WTC11 (cell line): ENCODE data around the gene GCDH. TPM values are rescaled to one million over a fixed set of nuclear protein-coding genes. Genes with fewer than 3 reads are reported as not detected.

Experiments
- ATAC-seq: fragments of 200-7000 bp; cut with Tn5 transposase; 2 replicates; pipeline ENCODE4 v1.10.0; 2021; ENCODE audit warnings: mild to moderate bottlenecking, moderate library complexity
- CTCF ChIA-PET: fragments of 300-600 bp; sonication (Branson Sonifier 250); formaldehyde crosslinking; loops from one replicate; lab custom pipeline; 2021; ENCODE audit warnings: antibody characterized with exemption; lab: Charles Lee
- POLR2A ChIA-PET: fragments of 350-600 bp; sonication (Branson Sonifier 250); formaldehyde crosslinking; loops from one replicate; lab custom pipeline; 2021; ENCODE audit warnings: antibody characterized with exemption; lab: Charles Lee
- DNase-seq: peaks from one replicate; pipeline ENCODE4 v3.0.0; 2021; ENCODE audit warnings: low spot score
- H3K27ac Mint-ChIP-seq: 2 replicates; pipeline ENCODE4 v1.8.0; 2021; ENCODE audit warnings: mixed read lengths
- H3K27me3 Mint-ChIP-seq: 2 replicates; pipeline ENCODE4 v1.8.0; 2021; ENCODE audit warnings: low read depth, mild to moderate bottlenecking, moderate library complexity, mixed read lengths
- H3K36me3 Mint-ChIP-seq: 2 replicates; pipeline ENCODE4 v1.8.0; 2021; ENCODE audit warnings: mixed read lengths
- H3K4me1 Mint-ChIP-seq: 2 replicates; pipeline ENCODE4 v1.8.0; 2022; ENCODE audit warnings: mixed read lengths
- H3K4me3 Mint-ChIP-seq: 2 replicates; pipeline ENCODE4 v1.8.0; 2021; ENCODE audit warnings: mild to moderate bottlenecking, moderate library complexity, mixed read lengths
- H3K9me3 Mint-ChIP-seq: 2 replicates; pipeline ENCODE4 v1.8.0; 2021; ENCODE audit warnings: mixed read lengths
- ARID4B ChIP-seq: sonication (generic); formaldehyde crosslinking; IDR thresholded peaks from 2 replicates; pipeline ENCODE4 v1.8.0; 2023; ENCODE audit warnings: missing genetic modification reagents, mild to moderate bottlenecking, borderline replicate concordance
- ATF1 ChIP-seq: sonication (generic); formaldehyde crosslinking; IDR thresholded peaks from 2 replicates; pipeline ENCODE4 v1.8.1; 2023; ENCODE audit warnings: mild to moderate bottlenecking, moderate library complexity, missing genetic modification reagents
- ELF4 ChIP-seq: sonication (generic); formaldehyde crosslinking; IDR thresholded peaks from 2 replicates; pipeline ENCODE4 v1.8.1; 2022; ENCODE audit warnings: low read depth, mild to moderate bottlenecking, moderate library complexity, missing genetic modification reagents
- EMX1 ChIP-seq: fragments of 250-450 bp; sonication (Bioruptor Pico); IDR thresholded peaks from 2 replicates; pipeline ENCODE4 v1.8.0; 2021; ENCODE audit warnings: mild to moderate bottlenecking
- FOXK1 ChIP-seq: sonication (generic); formaldehyde crosslinking; IDR thresholded peaks from 2 replicates; pipeline ENCODE4 v1.8.0; 2022; ENCODE audit warnings: mild to moderate bottlenecking, moderate library complexity, missing genetic modification reagents
- FOXP1 ChIP-seq: sonication (generic); formaldehyde crosslinking; IDR thresholded peaks from 2 replicates; pipeline ENCODE4 v1.8.0; 2022; ENCODE audit warnings: missing genetic modification reagents, mild to moderate bottlenecking, moderate library complexity, borderline replicate concordance
- KAT7 ChIP-seq: sonication (generic); formaldehyde crosslinking; IDR thresholded peaks from 2 replicates; pipeline ENCODE4 v1.8.1; 2023; ENCODE audit warnings: missing genetic modification reagents, mild to moderate bottlenecking, borderline replicate concordance
- NFE2L1 ChIP-seq: sonication (generic); formaldehyde crosslinking; IDR thresholded peaks from 2 replicates; pipeline ENCODE4 v1.8.1; 2023; ENCODE audit warnings: missing genetic modification reagents
- NFYB ChIP-seq: sonication (generic); formaldehyde crosslinking; conservative IDR thresholded peaks from 2 replicates; pipeline ENCODE4 v1.8.0; 2022; ENCODE audit warnings: low read depth, missing genetic modification reagents
- TP53 ChIP-seq: sonication (generic); formaldehyde crosslinking; IDR thresholded peaks from 2 replicates; pipeline ENCODE4 v1.8.1; 2023; ENCODE audit warnings: mild to moderate bottlenecking, missing genetic modification reagents
- USF1 ChIP-seq: sonication (generic); formaldehyde crosslinking; IDR thresholded peaks from 2 replicates; pipeline ENCODE4 v1.8.0; 2022; ENCODE audit warnings: mild to moderate bottlenecking, missing genetic modification reagents
- ZNF219 ChIP-seq: sonication (generic); formaldehyde crosslinking; IDR thresholded peaks from 2 replicates; pipeline ENCODE4 v1.8.0; 2023; ENCODE audit warnings: missing genetic modification reagents, mild to moderate bottlenecking, borderline replicate concordance
- ZNF232 ChIP-seq: sonication (generic); formaldehyde crosslinking; IDR thresholded peaks from 2 replicates; pipeline ENCODE4 v1.8.0; 2022; ENCODE audit warnings: mild to moderate bottlenecking, missing genetic modification reagents
- ZNF263 ChIP-seq: sonication (generic); formaldehyde crosslinking; IDR thresholded peaks from 2 replicates; pipeline ENCODE4 v1.8.1; 2022; ENCODE audit warnings: low read depth, mild to moderate bottlenecking, moderate library complexity, missing genetic modification reagents
- ZNF423 ChIP-seq: fragments of 250-450 bp; sonication (Bioruptor Pico); IDR thresholded peaks from 2 replicates; pipeline ENCODE4 v2.1.2; 2022; ENCODE audit warnings: mild to moderate bottlenecking, moderate library complexity
- total RNA-seq: library from RNA; stranded (reverse); gene quantifications from 3 replicates; pipeline ENCODE4 v1.2.3, GENCODE V29; 2021
- TF ChIP-seq, protein P1 (sequence below): sonication (generic); formaldehyde crosslinking; IDR thresholded peaks from 2 replicates; pipeline ENCODE4 v1.8.0; 2022; ENCODE audit warnings: mild to moderate bottlenecking, missing genetic modification reagents
- TF ChIP-seq, protein P2 (sequence below): sonication (generic); formaldehyde crosslinking; IDR thresholded peaks from 2 replicates; pipeline ENCODE4 v1.8.1; 2023; ENCODE audit warnings: mild to moderate bottlenecking, missing genetic modification reagents, moderate library complexity
- TF ChIP-seq, protein P3 (sequence below): sonication (generic); formaldehyde crosslinking; IDR thresholded peaks from 2 replicates; pipeline ENCODE4 v1.8.1; 2023; ENCODE audit warnings: mild to moderate bottlenecking, moderate library complexity, missing genetic modification reagents
- TF ChIP-seq, protein P4 (sequence below): sonication (generic); formaldehyde crosslinking; IDR thresholded peaks from 2 replicates; pipeline ENCODE4 v1.8.1; 2022; ENCODE audit warnings: mild to moderate bottlenecking, moderate library complexity, missing genetic modification reagents
- TF ChIP-seq, protein P5 (sequence below): sonication (generic); formaldehyde crosslinking; IDR thresholded peaks from 2 replicates; pipeline ENCODE4 v1.8.1; 2023; ENCODE audit warnings: mild to moderate bottlenecking, missing genetic modification reagents, moderate library complexity

The GCDH gene
- total RNA-seq, 1 experiment from 2014 or later, result 69.0 TPM

DNA sequence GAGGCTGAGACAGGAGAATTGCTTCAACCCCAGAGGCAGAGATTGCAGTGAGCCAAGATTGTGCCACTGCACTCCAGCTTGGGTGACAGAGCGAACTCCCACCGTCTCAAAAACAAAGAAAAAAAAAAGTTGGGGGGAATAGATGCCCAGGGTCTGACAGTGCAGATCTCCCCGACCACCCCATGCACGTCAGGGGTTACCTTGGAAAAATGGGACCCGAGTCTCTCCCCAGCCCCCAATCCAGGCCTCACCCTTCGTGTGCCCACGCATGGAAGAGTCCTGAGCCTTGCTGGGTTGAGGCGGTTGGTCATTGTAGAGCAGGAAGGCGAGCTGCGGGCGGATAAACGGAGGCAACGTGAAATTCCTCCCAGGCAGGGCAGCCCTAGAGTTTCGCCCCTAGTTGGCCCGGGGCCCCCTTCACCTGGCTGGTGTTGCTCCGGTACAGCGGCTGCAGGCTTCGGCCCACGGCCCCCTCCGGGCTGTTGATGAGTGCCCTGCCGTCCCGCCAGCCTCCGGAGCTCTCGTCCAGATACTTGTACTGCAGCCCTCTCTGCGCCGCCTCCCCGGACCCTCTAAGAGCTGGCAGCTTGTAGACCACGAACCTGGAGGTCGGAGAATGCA lies 10.3 kb upstream of the GCDH start:
- H3K36me3 Mint-ChIP-seq, result peaks cover 15% of the 10 kb centered on the region; the same call in 1 of the 2 replicates
- DNase-seq, result peak; percentile 56
- 0 out of 2 replicates have a peak, but pooled peaks cover 5% of the 10 kb centered on the region for H3K4me1 Mint-ChIP-seq
- ChIA-PET CTCF (interaction anchor here (0.6 to 3.1 kb wide), 12 partner anchors 8 to 120 kb away, joined by 3 to 30 read pairs (median 4); partner anchors contain the start of genes DAND5 and GCDH), POLR2A (interaction anchor here (0.8 to 2.3 kb wide), 9 partner anchors 8 to 144 kb away, joined by 3 to 27 read pairs (median 4); partner anchors contain the start of genes GCDH, GET3, JUNB and RNASEH2A)
- peak overlapping the region; percentile 90 for H3K4me3 Mint-ChIP-seq
- peak; percentile 32; the same call in 1 of the 2 replicates for TF ChIP-seq FOXP1 (CRISPR knock-in tag)
- 0 out of 2 replicates have a peak, but pooled peaks have one; percentile 8 for TF ChIP-seq NFYB (CRISPR knock-in tag)
- TF ChIP-seq ZNF219 (CRISPR knock-in tag), result no peak
- peaks cover 5% of the 10 kb centered on the region for H3K9me3 Mint-ChIP-seq
- peak; percentile 7 for ATAC-seq
- peaks cover 27% of the 10 kb centered on the region for H3K27me3 Mint-ChIP-seq
- peak overlapping the region; percentile 94 for H3K27ac Mint-ChIP-seq

GRCh38 chr19:12881172-12881808 lies 9.7 kb upstream of the GCDH start, which contains the start of gene DNASE2:
Gene DNASE2 (minus strand): TSS chr19:12881449. CDS start chr19:12881375, 74 bp downstream.
- peaks cover 8% of the 10 kb centered on the region for H3K4me1 Mint-ChIP-seq
- peaks cover 30% of the 10 kb centered on the region for H3K27me3 Mint-ChIP-seq
- H3K9me3 Mint-ChIP-seq, result peaks cover 5% of the 10 kb centered on the region
- CTCF ChIA-PET, result interaction anchor here (0.6 to 3.1 kb wide), 14 partner anchors 8 to 121 kb away, joined by 3 to 30 read pairs (median 6); partner anchors contain the start of genes DAND5 and GCDH
- ATAC-seq, result peak; percentile 66
- H3K27ac Mint-ChIP-seq, result peak within 1 kb of the TSS; percentile 94
- H3K36me3 Mint-ChIP-seq, result peaks cover 15% of the 10 kb centered on the region; the same call in 1 of the 2 replicates
- peak; percentile 78; the same call in 1 of the 2 replicates for TF ChIP-seq ZNF232 (CRISPR knock-in tag)
- TF ChIP-seq, protein P1, sequence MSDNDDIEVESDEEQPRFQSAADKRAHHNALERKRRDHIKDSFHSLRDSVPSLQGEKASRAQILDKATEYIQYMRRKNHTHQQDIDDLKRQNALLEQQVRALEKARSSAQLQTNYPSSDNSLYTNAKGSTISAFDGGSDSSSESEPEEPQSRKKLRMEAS (CRISPR knock-in tag), result peak; percentile 67
- TF ChIP-seq ZNF263 (CRISPR knock-in tag), result no peak
- TF ChIP-seq ATF1 (CRISPR knock-in tag), result 0 out of 2 replicates have a peak, but pooled peaks have one; percentile 68
- peak; percentile 86 for TF ChIP-seq ZNF423 (CRISPR knock-in tag)
- peak; percentile 83; the same call in 1 of the 2 replicates for TF ChIP-seq ARID4B (CRISPR knock-in tag)
- TF ChIP-seq, protein P2, sequence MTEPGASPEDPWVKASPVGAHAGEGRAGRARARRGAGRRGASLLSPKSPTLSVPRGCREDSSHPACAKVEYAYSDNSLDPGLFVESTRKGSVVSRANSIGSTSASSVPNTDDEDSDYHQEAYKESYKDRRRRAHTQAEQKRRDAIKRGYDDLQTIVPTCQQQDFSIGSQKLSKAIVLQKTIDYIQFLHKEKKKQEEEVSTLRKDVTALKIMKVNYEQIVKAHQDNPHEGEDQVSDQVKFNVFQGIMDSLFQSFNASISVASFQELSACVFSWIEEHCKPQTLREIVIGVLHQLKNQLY (CRISPR knock-in tag), result 0 out of 2 replicates have a peak, but pooled peaks have one; percentile 34
- TF ChIP-seq NFYB (CRISPR knock-in tag), result no peak
- TF ChIP-seq, protein P3, sequence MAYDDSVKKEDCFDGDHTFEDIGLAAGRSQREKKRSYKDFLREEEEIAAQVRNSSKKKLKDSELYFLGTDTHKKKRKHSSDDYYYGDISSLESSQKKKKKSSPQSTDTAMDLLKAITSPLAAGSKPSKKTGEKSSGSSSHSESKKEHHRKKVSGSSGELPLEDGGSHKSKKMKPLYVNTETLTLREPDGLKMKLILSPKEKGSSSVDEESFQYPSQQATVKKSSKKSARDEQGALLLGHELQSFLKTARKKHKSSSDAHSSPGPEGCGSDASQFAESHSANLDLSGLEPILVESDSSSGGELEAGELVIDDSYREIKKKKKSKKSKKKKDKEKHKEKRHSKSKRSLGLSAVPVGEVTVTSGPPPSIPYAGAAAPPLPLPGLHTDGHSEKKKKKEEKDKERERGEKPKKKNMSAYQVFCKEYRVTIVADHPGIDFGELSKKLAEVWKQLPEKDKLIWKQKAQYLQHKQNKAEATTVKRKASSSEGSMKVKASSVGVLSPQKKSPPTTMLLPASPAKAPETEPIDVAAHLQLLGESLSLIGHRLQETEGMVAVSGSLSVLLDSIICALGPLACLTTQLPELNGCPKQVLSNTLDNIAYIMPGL (CRISPR knock-in tag), result peak; percentile 73; the same call in 1 of the 2 replicates
- TF ChIP-seq, protein P4, sequence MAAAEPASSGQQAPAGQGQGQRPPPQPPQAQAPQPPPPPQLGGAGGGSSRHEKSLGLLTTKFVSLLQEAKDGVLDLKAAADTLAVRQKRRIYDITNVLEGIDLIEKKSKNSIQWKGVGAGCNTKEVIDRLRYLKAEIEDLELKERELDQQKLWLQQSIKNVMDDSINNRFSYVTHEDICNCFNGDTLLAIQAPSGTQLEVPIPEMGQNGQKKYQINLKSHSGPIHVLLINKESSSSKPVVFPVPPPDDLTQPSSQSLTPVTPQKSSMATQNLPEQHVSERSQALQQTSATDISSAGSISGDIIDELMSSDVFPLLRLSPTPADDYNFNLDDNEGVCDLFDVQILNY (CRISPR knock-in tag), result peak; percentile 67; the same call in 1 of the 2 replicates
- no peak for TF ChIP-seq FOXP1 (CRISPR knock-in tag)
- TF ChIP-seq TP53 (CRISPR knock-in tag), result 0 out of 2 replicates have a peak, but pooled peaks have one; percentile 76
- TF ChIP-seq, protein P5, sequence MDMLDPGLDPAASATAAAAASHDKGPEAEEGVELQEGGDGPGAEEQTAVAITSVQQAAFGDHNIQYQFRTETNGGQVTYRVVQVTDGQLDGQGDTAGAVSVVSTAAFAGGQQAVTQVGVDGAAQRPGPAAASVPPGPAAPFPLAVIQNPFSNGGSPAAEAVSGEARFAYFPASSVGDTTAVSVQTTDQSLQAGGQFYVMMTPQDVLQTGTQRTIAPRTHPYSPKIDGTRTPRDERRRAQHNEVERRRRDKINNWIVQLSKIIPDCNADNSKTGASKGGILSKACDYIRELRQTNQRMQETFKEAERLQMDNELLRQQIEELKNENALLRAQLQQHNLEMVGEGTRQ (CRISPR knock-in tag), result peak; percentile 76
- TF ChIP-seq FOXK1 (CRISPR knock-in tag), result 0 out of 2 replicates have a peak, but pooled peaks have one; percentile 39
- 0 out of 2 replicates have a peak, but pooled peaks have one; percentile 50 for TF ChIP-seq KAT7 (CRISPR knock-in tag)
- TF ChIP-seq NFE2L1 (CRISPR knock-in tag), result no peak; the same call in 1 of the 2 replicates
- TF ChIP-seq EMX1 (CRISPR knock-in tag), result no peak
- peak; percentile 75; the same call in 1 of the 2 replicates for TF ChIP-seq USF1 (CRISPR knock-in tag)
- TF ChIP-seq ELF4 (CRISPR knock-in tag), result no peak
- TF ChIP-seq, all 79 proteins: peak for 13
- peak; percentile 97 for DNase-seq
- POLR2A ChIA-PET, result interaction anchor here (0.6 to 2.3 kb wide), 13 partner anchors 9 to 151 kb away, joined by 3 to 27 read pairs (median 3); partner anchors contain the start of genes GCDH, GET3, JUNB and RNASEH2A
- H3K4me3 Mint-ChIP-seq, result peak within 1 kb of the TSS; percentile 90
